ENCODE results near the gene IL17RE. TPM values are rescaled to one million over a fixed set of nuclear protein-coding genes. Genes with fewer than 3 reads are reported as not detected.

Gene IL17RE
- total RNA-seq, 1 donor from 2014 or later = 22.6 TPM

DNA sequence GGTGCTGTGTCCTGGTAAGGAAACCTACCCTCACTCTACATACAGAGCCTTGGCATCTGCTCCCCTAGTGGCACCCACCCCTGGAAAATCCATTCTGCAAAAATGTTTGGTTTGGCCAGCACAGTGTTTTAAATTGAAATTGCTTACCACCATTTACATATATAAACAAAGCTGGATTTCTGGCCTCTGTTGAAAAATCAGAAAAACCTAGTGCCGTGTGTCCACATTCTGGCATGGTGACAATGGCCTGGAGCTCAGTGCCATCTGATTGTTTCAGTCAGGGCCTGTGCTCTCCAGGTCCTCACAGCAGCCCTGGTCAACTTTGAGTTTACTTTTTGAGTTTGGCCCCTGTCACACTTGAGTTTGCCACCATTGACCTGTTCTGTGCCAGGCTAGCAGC lies 11.4 kb downstream of the IL17RE start:
- no peaks in the 10 kb centered on the region for H3K9me3 ChIP-seq
- TF ChIP-seq CTCF (IDR thresholded peaks at IDR 0.05) = no peak
- no peak overlapping the region for H3K27ac ChIP-seq
- no peak for ATAC-seq
- H3K36me3 ChIP-seq = no peaks in the 10 kb centered on the region
- intact Hi-C loops (cut with DNase I) = no loop called here
- no peaks in the 10 kb centered on the region for H3K27me3 ChIP-seq
- no peak overlapping the region for H3K4me3 ChIP-seq
- peaks cover 39% of the 10 kb centered on the region for H3K4me1 ChIP-seq
- no peak for DNase-seq

GRCh38 chr3:9914559-9915253 lies 12.1 kb downstream of the IL17RE start:
- Histone ChIP-seq H3K4me3 (peak overlapping the region; percentile 57), H3K4me1 (peaks cover 39% of the 10 kb centered on the region), H3K27me3 (no peaks in the 10 kb centered on the region), H3K36me3 (no peaks in the 10 kb centered on the region), H3K27ac (peak overlapping the region; percentile 71), H3K9me3 (no peaks in the 10 kb centered on the region)
- intact Hi-C loops (cut with DNase I) = no loop called here
- TF ChIP-seq CTCF (IDR thresholded peaks at IDR 0.05) = no peak
- ATAC-seq = no peak
- DNase-seq = no peak

DNA sequence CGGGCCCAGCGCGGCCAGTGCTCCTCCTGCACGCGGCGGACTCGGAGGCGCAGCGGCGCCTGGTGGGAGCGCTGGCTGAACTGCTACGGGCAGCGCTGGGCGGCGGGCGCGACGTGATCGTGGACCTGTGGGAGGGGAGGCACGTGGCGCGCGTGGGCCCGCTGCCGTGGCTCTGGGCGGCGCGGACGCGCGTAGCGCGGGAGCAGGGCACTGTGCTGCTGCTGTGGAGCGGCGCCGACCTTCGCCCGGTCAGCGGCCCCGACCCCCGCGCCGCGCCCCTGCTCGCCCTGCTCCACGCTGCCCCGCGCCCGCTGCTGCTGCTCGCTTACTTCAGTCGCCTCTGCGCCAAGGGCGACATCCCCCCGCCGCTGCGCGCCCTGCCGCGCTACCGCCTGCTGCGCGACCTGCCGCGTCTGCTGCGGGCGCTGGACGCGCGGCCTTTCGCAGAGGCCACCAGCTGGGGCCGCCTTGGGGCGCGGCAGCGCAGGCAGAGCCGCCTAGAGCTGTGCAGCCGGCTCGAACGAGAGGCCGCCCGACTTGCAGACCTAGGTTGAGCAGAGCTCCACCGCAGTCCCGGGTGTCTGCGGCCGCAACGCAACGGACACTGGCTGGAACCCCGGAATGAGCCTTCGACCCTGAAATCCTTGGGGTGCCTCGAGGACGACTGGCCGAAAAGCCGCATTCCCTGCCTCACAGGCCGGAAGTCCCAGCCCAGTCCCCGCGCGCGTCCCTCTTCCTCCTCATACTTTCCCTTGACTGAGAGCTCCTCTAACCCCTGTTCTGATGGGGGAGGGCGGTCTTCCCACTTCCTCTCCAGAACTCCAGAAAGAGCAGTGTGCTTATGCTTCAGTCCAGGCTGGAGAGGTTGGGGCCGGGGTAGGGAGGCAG lies 12.8 kb downstream of the IL17RE start:
- peak; percentile 92 for DNase-seq
- peaks cover 39% of the 10 kb centered on the region for H3K4me1 ChIP-seq

DNA sequence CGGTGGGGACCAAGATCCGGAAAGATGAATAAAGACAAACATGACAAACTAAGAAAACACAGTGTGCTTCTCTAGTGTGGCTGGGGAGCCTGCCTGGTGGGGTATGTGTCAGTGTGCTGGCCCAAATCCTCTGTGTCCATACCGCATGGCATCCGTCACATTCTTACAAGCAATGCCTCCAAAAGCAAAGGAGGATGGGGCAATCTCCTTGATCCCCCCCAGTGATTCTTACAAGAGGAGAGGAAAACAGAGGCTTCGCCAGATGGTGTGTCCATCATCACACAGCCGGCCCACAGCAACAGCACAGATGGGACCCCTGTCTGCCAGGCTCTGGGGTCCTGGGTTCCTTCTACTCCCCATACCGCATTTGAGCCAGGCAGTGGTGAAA lies 13.7 kb downstream of the IL17RE start:
- H3K4me1 ChIP-seq = peaks cover 39% of the 10 kb centered on the region
- H3K27ac ChIP-seq = peak overlapping the region; percentile 71
- intact Hi-C loops (cut with DNase I) = no loop called here
- TF ChIP-seq CTCF (IDR thresholded peaks at IDR 0.05) = no peak
- no peak for ATAC-seq
- H3K4me3 ChIP-seq = peak overlapping the region; percentile 57
- no peak for DNase-seq
- no peaks in the 10 kb centered on the region for H3K27me3 ChIP-seq
- H3K36me3 ChIP-seq = no peaks in the 10 kb centered on the region
- H3K9me3 ChIP-seq = no peaks in the 10 kb centered on the region

More for the DNA sequence above, 12.8 kb downstream of the IL17RE start:
- Histone ChIP-seq H3K4me3 (peak overlapping the region; percentile 57), H3K27ac (peak overlapping the region; percentile 71), H3K36me3 (no peaks in the 10 kb centered on the region), H3K9me3 (no peaks in the 10 kb centered on the region), H3K27me3 (no peaks in the 10 kb centered on the region)
- peak; percentile 37 for TF ChIP-seq CTCF (IDR thresholded peaks at IDR 0.05)
- peak; percentile 83 for ATAC-seq
- intact Hi-C loops (cut with DNase I) = no loop called here

- Histone ChIP-seq H3K4me3 (peak within 1 kb of the TSS; percentile 57), H3K9me3 (no peaks in the 10 kb centered on the region), H3K27me3 (no peaks in the 10 kb centered on the region), H3K27ac (peak within 1 kb of the TSS; percentile 71), H3K36me3 (no peaks in the 10 kb centered on the region), H3K4me1 (peaks cover 39% of the 10 kb centered on the region)
- intact Hi-C loops (cut with DNase I) = no loop called here
- peak; percentile 88 for ATAC-seq
- no peak for TF ChIP-seq CTCF (IDR thresholded peaks at IDR 0.05)
- DNase-seq = peak; percentile 92
These were observed 14.4 kb downstream of the IL17RE start, which contains the start of gene IL17RC for GRCh38 chr3:9916734-9917680. TSS of gene IL17RC (plus strand) at chr3:9917098. CDS start at chr3:9917316, 218 bp downstream.
